ENCODE data around the gene HTRA3.

The HTRA3 gene

DNA sequence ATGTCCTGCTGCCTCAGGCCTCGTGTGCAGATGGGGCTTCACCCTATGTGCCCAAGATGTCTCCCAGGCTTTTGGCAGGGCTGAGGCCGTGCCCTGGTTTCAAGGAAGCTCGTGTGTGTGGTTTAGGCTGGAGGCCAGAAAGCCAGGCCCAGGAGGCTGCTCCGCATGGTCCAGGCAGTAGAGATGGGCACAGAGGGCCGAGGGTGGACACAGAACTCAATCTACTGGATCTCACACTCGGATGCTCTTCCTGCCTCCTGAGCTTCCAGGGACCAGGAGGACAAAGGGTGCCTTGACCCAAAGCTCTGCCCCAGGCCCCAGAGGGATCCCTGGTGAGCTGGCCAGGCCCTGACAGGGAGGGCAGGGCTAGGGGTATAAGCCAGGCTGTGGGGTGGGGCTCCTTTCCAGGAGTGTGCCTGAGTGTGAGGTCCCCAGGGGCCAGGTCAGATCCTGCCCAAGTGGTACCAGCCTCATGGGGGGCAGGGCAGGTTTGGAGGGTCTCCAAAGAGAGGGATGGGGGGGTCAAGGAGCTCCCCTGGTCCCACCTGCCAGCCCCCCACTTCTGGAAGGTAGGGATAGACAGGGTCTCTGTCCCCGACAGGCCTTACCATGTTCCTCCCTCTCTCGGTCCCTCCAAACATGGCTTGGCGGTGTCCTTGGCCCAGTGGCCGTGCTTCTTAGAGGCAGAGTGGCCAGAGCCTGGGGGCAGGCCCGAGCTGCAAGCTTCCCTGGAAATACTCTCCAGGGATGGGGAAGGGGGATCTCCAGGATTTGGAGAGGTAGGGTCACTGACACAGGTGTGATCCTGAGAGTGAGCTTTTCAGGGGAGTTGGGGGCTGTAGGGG, 23.8 kb downstream of the HTRA3 start:
- Histone ChIP-seq H3K4me2 (ENCODE audit: low read depth, low read length, poor library complexity, severe bottlenecking) (no peak overlapping the region), H3K36me3 (ENCODE audit: low read length) (no peaks in the 10 kb centered on the region), H3K27ac (ENCODE audit: low read depth, low read length) (no peak overlapping the region), H3K9ac (ENCODE audit: low read length) (no peak overlapping the region), H3K9me2 (replicated peaks; ENCODE audit: insufficient read depth, low read length) (no peaks in the 10 kb centered on the region), H3F3A (ENCODE audit: insufficient read depth) (no peaks in the 10 kb centered on the region), H3K79me2 (ENCODE audit: insufficient read depth, low read length) (no peaks in the 10 kb centered on the region), H3K27me3 (ENCODE audit: low read length) (no peaks in the 10 kb centered on the region), H4K20me1 (ENCODE audit: low read depth, low read length) (no peaks in the 10 kb centered on the region), H3K9me3 (ENCODE audit: insufficient read depth, low read length) (no peaks in the 10 kb centered on the region), H2AFZ (ENCODE audit: low read depth, low read length, severe bottlenecking) (no peak overlapping the region), H3K4me3 (ENCODE audit: insufficient read depth, low read length, poor library complexity, severe bottlenecking) (no peak overlapping the region)
- TF ChIP-seq EZH2phosphoT487 (conservative IDR thresholded peaks at IDR 0.05; ENCODE audit: low read length), result no peak
- TF ChIP-seq, protein P1, sequence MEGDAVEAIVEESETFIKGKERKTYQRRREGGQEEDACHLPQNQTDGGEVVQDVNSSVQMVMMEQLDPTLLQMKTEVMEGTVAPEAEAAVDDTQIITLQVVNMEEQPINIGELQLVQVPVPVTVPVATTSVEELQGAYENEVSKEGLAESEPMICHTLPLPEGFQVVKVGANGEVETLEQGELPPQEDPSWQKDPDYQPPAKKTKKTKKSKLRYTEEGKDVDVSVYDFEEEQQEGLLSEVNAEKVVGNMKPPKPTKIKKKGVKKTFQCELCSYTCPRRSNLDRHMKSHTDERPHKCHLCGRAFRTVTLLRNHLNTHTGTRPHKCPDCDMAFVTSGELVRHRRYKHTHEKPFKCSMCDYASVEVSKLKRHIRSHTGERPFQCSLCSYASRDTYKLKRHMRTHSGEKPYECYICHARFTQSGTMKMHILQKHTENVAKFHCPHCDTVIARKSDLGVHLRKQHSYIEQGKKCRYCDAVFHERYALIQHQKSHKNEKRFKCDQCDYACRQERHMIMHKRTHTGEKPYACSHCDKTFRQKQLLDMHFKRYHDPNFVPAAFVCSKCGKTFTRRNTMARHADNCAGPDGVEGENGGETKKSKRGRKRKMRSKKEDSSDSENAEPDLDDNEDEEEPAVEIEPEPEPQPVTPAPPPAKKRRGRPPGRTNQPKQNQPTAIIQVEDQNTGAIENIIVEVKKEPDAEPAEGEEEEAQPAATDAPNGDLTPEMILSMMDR (IDR thresholded peaks at IDR 0.05; ENCODE audit: insufficient read depth, low read length, poor library complexity, severe bottlenecking), result no peak

DNA sequence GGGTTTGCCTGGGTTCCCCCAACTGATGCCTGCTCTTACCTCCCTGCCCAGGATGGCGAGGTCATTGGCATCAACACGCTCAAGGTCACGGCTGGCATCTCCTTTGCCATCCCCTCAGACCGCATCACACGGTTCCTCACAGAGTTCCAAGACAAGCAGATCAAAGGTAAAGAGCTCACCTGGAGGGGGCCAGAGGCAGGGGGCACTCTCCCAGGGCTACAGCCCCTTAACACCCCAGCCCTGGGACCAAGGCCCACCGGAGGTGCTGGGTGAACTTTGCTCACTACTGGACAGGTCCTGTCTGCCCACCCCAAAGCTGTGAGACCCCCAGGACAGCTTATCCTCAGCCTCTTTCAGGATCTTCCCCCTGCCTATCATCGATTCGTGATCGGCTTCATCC, 24.5 kb downstream of the HTRA3 start:
- no peaks in the 10 kb centered on the region for H3K9me3 ChIP-seq (ENCODE audit: insufficient read depth, low read length)
- no peaks in the 10 kb centered on the region for H3K36me3 ChIP-seq (ENCODE audit: low read length)
- H3K9me2 ChIP-seq (replicated peaks; ENCODE audit: insufficient read depth, low read length), result no peaks in the 10 kb centered on the region
- no peak overlapping the region for H3K4me3 ChIP-seq (ENCODE audit: insufficient read depth, low read length, poor library complexity, severe bottlenecking)
- no peaks in the 10 kb centered on the region for H3K79me2 ChIP-seq (ENCODE audit: insufficient read depth, low read length)
- H3K27ac ChIP-seq (ENCODE audit: low read depth, low read length), result no peak overlapping the region
- H3K27me3 ChIP-seq (ENCODE audit: low read length), result no peaks in the 10 kb centered on the region
- no peak overlapping the region for H3K4me2 ChIP-seq (ENCODE audit: low read depth, low read length, poor library complexity, severe bottlenecking)
- no peak overlapping the region for H3K9ac ChIP-seq (ENCODE audit: low read length)
- H4K20me1 ChIP-seq (ENCODE audit: low read depth, low read length), result no peaks in the 10 kb centered on the region
- H2AFZ ChIP-seq (ENCODE audit: low read depth, low read length, severe bottlenecking), result no peak overlapping the region
- H3F3A ChIP-seq (ENCODE audit: insufficient read depth), result no peaks in the 10 kb centered on the region
- TF ChIP-seq, protein P1 (IDR thresholded peaks at IDR 0.05; ENCODE audit: insufficient read depth, low read length, poor library complexity, severe bottlenecking), result no peak
- no peak for TF ChIP-seq EZH2phosphoT487 (conservative IDR thresholded peaks at IDR 0.05; ENCODE audit: low read length)

DNA sequence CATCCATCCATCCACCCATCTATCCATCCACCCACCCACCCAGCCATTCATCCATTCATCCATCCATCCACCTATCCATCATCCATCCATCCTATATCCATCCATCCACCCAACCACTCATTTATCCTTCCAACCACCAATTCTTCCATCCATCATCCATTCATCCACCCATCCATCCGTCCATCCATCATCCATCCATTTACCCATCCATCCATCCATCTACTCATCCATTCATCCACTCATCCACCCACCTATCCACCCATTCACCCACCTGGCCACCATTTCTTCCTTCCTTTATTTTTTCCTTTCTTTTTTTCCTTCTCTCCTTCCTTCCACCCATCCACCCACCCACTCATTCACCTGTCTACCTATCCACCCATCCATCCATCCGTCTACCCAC, 25.2 kb downstream of the HTRA3 start:
- no peaks in the 10 kb centered on the region for H3F3A ChIP-seq (ENCODE audit: insufficient read depth)
- no peaks in the 10 kb centered on the region for H3K9me3 ChIP-seq (ENCODE audit: insufficient read depth, low read length)
- H3K79me2 ChIP-seq (ENCODE audit: insufficient read depth, low read length), result no peaks in the 10 kb centered on the region
- H3K27ac ChIP-seq (ENCODE audit: low read depth, low read length), result no peak overlapping the region
- H4K20me1 ChIP-seq (ENCODE audit: low read depth, low read length), result no peaks in the 10 kb centered on the region
- TF ChIP-seq, protein P1 (IDR thresholded peaks at IDR 0.05; ENCODE audit: insufficient read depth, low read length, poor library complexity, severe bottlenecking), result no peak
- TF ChIP-seq EZH2phosphoT487 (conservative IDR thresholded peaks at IDR 0.05; ENCODE audit: low read length), result no peak
- H3K36me3 ChIP-seq (ENCODE audit: low read length), result no peaks in the 10 kb centered on the region
- no peaks in the 10 kb centered on the region for H3K9me2 ChIP-seq (replicated peaks; ENCODE audit: insufficient read depth, low read length)
- H3K9ac ChIP-seq (ENCODE audit: low read length), result no peak overlapping the region
- no peak overlapping the region for H2AFZ ChIP-seq (ENCODE audit: low read depth, low read length, severe bottlenecking)
- no peaks in the 10 kb centered on the region for H3K27me3 ChIP-seq (ENCODE audit: low read length)
- H3K4me3 ChIP-seq (ENCODE audit: insufficient read depth, low read length, poor library complexity, severe bottlenecking), result no peak overlapping the region
- no peak overlapping the region for H3K4me2 ChIP-seq (ENCODE audit: low read depth, low read length, poor library complexity, severe bottlenecking)

Data from SU-DHL-6 (cell line).